T-helper 1 cell (primary cell): ENCODE measurements around the gene CEP350.
A peak's percentile ranks its signal among the peaks of the same experiment; 100 is the strongest.

ENCODE experiments used
- DNase-seq, 5 donors: peaks; one replicate each; pipeline ENCODE4 v3.0.0-alpha.2; 2012 to 2020
- total RNA-seq, 4 donors: gene quantifications; one replicate each; lab custom pipeline; 2026; lab: John Stamatoyannopoulos, UW

The CEP350 gene
- 200 to 346 (median 281) reads per million in 4 donors for total RNA-seq

- DNase-seq, result peak; percentile 95 to 99 (median 98)
Measured at GRCh38 chr1:179954493-179955286, at the start of gene CEP350. Gene CEP350, plus strand, starts transcription at chr1:179954810. Its CDS starts 31,372 bp downstream, at chr1:179986182.

GRCh38 chr1:179910934-179911333, 43.7 kb upstream of the CEP350 start:
- no peak for DNase-seq

GRCh38 chr1:179911812-179912211, 42.8 kb upstream of the CEP350 start:
- no peak for DNase-seq

GRCh38 chr1:179917601-179918429, 36.8 kb upstream of the CEP350 start:
- no peak for DNase-seq

GRCh38 chr1:179921472-179921871, 33.1 kb upstream of the CEP350 start:
- DNase-seq, result no peak

GRCh38 chr1:179921981-179922872, 32.4 kb upstream of the CEP350 start:
- DNase-seq, result no peak

- DNase-seq, result no peak
Measured at GRCh38 chr1:179923029-179923428, 31.6 kb upstream of the CEP350 start.

- no peak for DNase-seq
Measured at GRCh38 chr1:179924268-179924667, 30.3 kb upstream of the CEP350 start.

GRCh38 chr1:179925302-179925701, 29.3 kb upstream of the CEP350 start:
- no peak for DNase-seq

- DNase-seq, result no peak
Measured at GRCh38 chr1:179925922-179926849, 28.4 kb upstream of the CEP350 start.

GRCh38 chr1:179926850-179927205, 27.8 kb upstream of the CEP350 start:
- DNase-seq, result no peak

GRCh38 chr1:179929955-179930798, 24.4 kb upstream of the CEP350 start:
- no peak for DNase-seq

- DNase-seq, result no peak
Measured at GRCh38 chr1:179930867-179931266, 23.7 kb upstream of the CEP350 start.

- DNase-seq, result no peak
Measured at GRCh38 chr1:179933219-179933618, 21.4 kb upstream of the CEP350 start.

GRCh38 chr1:179935909-179936496, 18.6 kb upstream of the CEP350 start:
- DNase-seq, result no peak

- DNase-seq, result no peak
Measured at GRCh38 chr1:179937668-179938254, 16.8 kb upstream of the CEP350 start.

GRCh38 chr1:179938752-179939151, 15.9 kb upstream of the CEP350 start:
- no peak for DNase-seq

GRCh38 chr1:179939941-179940340, 14.7 kb upstream of the CEP350 start:
- DNase-seq, result no peak

GRCh38 chr1:179941454-179941853, 13.2 kb upstream of the CEP350 start:
- DNase-seq, result no peak

GRCh38 chr1:179950651-179951050, 4.0 kb upstream of the CEP350 start:
- DNase-seq, result no peak
